ENCODE data around the gene CCDC71L. TPM values are rescaled to one million over a fixed set of nuclear protein-coding genes. Genes with fewer than 3 reads are reported as not detected.

The CCDC71L gene
- total RNA-seq, 1 donor from 2014 or later, result 12.1 TPM

DNA sequence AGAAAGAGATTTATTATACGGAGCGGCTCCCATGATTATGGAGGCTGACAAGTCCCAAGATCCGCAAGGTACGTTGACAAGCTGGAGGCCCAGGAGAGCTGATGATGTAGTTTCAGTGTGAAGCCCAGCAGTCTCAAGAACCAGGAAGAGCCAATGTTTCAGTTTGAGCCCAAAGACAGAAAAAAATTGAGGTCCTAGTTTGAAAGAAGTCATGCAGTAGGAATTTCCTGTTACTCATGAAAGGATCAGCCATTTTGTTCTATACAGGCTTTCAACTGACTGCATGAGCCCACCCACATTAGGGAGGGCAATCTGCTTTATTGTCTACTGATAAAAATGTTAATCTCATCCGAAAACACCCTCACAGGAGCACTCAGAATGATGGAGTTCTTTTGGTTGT lies 51.5 kb downstream of the CCDC71L start:
- intact Hi-C loops (cut with micrococcal nuclease), result loop anchor here (10.0 kb wide), 1 partner anchor 935 kb away; no protein-coding TSS in a partner anchor

DNA sequence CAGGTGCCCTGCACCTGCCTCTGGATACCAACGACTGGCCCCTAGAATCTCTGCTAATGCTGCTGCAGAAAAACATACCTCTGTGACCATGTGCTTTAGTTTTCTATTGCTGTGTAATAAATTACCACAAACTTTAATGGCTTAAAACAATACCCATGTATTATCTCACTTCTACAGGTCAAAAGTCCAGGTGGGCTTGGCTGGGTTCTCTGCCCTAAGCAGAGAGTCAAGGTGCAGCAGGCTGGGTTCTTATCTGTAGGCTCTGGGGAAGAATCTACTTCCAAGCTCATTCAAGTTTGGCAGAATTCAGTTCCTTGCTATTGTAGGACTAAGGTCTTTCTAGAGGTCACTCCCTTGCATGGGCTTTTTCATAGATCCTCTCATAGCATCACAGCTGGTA lies 52.3 kb downstream of the CCDC71L start:
- intact Hi-C loops (cut with micrococcal nuclease), result loop anchor here (10.0 kb wide), 1 partner anchor 934 kb away; no protein-coding TSS in a partner anchor

Other genes with a start within 250 kb of the CCDC71L start
- gene PIK3CG, start 204.1 kb upstream of the CCDC71L start, total RNA-seq, result 36.5 and 39.3 TPM in 2 replicates